SH-SY5Y (cell line): ENCODE measurements around the gene DKK2.

Source experiments
- GATA2 ChIP-seq: IDR thresholded peaks from 2 replicates; pipeline ENCODE4 v1.6.1; 2011; ENCODE audit warnings: mild to moderate bottlenecking, low read depth, low read length
- GATA3 ChIP-seq: IDR thresholded peaks from 2 replicates; pipeline ENCODE4 v1.6.1; 2011; ENCODE audit warnings: low read depth, mild to moderate bottlenecking, low read length, moderate library complexity

DNA sequence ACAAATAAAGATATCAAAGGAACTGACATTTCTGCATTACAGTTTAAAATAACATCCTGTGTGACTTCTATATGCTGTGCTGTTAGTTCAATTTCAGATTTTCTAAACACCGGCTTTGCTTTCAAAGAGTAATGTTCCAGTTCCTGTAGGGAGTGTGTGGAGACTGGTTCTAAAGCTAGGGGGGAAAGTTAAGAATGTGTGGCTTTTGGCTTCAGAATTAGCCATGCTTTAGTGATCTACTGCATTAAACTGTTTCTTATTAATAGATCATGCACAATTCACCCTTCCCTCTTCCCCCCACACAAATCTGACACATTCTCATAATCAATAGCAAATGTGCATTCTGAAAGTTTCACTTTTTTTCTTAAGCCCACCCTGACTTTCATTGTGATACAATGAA is 32.0 kb upstream of the DKK2 start:
- TF ChIP-seq GATA2 (no peak), GATA3 (no peak)
